CD4-positive, alpha-beta T cell treated with Interleukin-17A for 4 hours (primary cell): ENCODE data around the gene PLEKHG4.
A peak's percentile ranks its signal among the peaks of the same experiment; 100 is the strongest.

ENCODE experiments used
- DNase-seq: peaks from one replicate; pipeline ENCODE4 v3.0.0-alpha.2; 2020; ENCODE audit warnings: mixed read lengths

PLEKHG4 gene

GRCh38 chr16:67279296-67280089 lies at the start of gene PLEKHG4:
Gene PLEKHG4 (plus strand): TSS chr16:67279532. CDS start chr16:67280045, 513 bp downstream.
- peak; percentile 85 for DNase-seq

- no peak for DNase-seq
Measured at GRCh38 chr16:67229906-67230808, 49.2 kb upstream of the PLEKHG4 start.

GRCh38 chr16:67230809-67231660 lies 48.3 kb upstream of the PLEKHG4 start:
- DNase-seq, result no peak

GRCh38 chr16:67233596-67233995 lies 45.7 kb upstream of the PLEKHG4 start:
- no peak for DNase-seq

GRCh38 chr16:67234180-67234597 lies 45.1 kb upstream of the PLEKHG4 start:
- no peak for DNase-seq

GRCh38 chr16:67235816-67236562 lies 43.3 kb upstream of the PLEKHG4 start:
- DNase-seq, result peak; percentile 64

GRCh38 chr16:67236563-67237395 lies 42.6 kb upstream of the PLEKHG4 start:
- DNase-seq, result peak; percentile 57

- DNase-seq, result no peak
Measured at GRCh38 chr16:67237396-67238277, 41.7 kb upstream of the PLEKHG4 start.

- no peak for DNase-seq
Measured at GRCh38 chr16:67238278-67238575, 41.1 kb upstream of the PLEKHG4 start.

- DNase-seq, result no peak
Measured at GRCh38 chr16:67238806-67239470, 40.4 kb upstream of the PLEKHG4 start.

GRCh38 chr16:67240506-67240905 lies 38.8 kb upstream of the PLEKHG4 start:
- DNase-seq, result no peak

GRCh38 chr16:67241008-67241900 lies 38.1 kb upstream of the PLEKHG4 start:
- DNase-seq, result no peak

- no peak for DNase-seq
Measured at GRCh38 chr16:67242138-67242730, 37.1 kb upstream of the PLEKHG4 start.

GRCh38 chr16:67243481-67243880 lies 35.9 kb upstream of the PLEKHG4 start:
- no peak for DNase-seq

GRCh38 chr16:67244387-67245185 lies 34.7 kb upstream of the PLEKHG4 start:
- peak; percentile 82 for DNase-seq

- DNase-seq, result peak; percentile 16
Measured at GRCh38 chr16:67245186-67245585, 34.1 kb upstream of the PLEKHG4 start.

GRCh38 chr16:67245674-67246080 lies 33.7 kb upstream of the PLEKHG4 start:
- DNase-seq, result no peak
